GM19452 (cell line): ENCODE results near the gene EML1.
"Not testable (repeated sequence)": the region's sequence is repeated elsewhere in the genome, so short reads cannot be mapped to it uniquely, and the experiment has no call there.

Experiments
- ATAC-seq: cut with Tn5 transposase; IDR thresholded peaks from one replicate; pipeline ENCODE4 v1.9.1; 2021; ENCODE audit not compliant: unreplicated experiment

EML1 gene

DNA sequence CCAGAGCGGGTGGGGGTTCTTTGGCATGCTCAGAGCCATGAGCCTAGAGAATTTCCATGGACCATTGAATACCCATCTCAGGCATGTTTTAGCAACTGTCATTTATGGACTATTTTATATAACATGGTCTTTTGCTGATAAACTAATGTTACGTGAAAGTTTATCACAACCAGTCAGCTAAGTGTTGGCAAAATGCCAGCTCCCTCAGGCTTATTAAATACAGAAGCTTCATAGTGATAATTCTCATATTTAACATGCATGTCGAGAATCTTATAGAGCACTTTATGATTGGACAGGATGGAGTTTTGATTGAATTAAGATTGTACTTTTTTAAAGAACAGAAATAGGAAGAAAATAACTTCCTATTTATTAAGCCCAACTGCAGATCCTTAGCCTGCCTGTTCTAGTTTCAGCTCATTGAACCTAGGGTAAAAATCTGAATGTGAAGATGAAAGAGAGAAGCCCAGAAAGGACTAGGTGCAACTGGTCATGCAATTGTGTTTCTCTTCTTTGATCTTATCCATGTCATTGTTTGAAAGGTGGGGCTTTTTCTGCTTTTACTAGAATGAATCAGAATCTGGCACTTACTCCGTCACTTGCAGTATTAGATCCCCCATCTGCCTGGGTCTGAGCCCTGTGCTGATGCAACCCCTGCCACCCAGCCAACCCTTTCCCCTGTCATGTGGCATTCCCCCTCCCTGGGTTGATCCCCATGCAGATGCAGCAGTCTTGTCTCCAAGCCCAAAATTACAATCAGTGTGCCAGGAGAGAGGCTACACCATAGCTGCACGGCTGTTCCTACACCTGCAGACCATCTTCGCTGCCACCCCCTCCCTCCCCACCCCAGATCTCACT lies 137.4 kb downstream of the EML1 start:
- ATAC-seq, result peak; percentile 87

DNA sequence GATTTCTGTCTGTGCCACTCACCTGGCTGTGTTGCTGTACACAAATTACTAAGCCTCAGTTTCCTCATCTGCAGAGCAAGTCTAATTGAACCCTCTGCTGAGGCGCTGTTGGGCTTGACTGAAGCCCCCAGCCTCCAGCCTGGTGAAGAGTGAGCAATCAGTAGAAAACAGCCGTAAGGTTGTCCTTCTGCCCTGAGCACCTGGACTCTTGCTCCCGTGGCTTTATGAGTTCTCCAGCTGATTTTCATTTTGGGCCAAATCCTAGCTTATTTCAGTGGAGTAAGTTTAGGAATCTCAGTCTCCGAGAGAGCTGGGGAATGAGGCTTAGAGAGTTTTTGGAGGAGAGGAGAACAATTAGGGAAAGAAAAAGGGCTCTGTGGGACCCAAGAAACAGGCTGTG lies 138.1 kb downstream of the EML1 start:
- no peak for ATAC-seq

DNA sequence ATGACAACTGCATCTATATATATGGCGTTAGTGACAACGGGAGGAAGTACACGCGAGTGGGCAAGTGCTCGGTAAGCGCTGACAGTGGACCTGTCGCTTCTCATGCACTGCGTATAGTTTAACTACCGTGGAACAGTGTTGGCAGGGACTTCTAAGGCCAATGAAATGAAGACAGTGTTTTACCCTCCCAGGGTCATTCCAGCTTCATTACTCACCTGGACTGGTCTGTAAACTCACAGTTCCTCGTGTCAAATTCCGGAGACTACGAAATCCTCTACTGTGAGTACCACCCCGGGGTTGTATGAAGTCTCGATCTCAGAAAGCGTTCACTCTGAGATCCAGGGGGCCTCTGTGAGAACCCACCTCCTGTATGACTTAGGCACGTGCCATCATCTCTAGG lies 142.8 kb downstream of the EML1 start:
- no peak for ATAC-seq

DNA sequence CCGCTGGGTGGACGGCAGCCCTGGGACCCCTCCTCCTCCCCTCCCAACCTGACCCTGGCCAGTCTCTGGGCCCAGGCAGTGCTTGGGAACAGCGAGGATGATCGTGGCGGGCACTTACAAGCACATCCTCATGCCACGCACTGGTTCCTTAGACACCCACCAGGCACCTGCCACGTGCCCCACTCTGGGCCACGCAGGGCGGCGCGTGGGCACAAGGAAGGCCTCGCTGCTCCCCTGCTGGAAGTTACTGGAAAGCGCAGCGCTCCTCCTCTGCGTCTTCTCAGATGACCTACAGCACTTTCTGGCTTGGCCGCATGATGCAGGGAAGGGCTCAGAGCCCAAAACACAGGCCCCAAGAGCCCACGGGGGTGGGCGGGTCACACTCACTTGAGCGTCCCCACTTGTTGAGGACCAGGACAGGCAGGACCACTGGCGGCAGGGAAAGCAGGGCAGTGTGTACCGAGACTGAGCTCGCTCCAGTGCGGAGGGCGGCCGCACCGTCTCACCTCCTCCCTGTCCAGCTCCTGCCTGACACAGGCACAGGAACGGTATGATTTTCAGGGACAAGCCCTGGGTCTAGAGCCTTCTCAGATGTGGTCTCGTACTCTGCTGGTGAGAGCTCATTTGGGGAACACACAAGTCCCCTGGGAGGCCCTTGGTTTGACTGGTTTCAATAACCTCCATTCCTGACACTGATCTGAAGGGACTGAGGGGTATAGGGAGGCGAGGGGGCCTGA lies 143.7 kb downstream of the EML1 start:
- peak; percentile 78 for ATAC-seq

DNA sequence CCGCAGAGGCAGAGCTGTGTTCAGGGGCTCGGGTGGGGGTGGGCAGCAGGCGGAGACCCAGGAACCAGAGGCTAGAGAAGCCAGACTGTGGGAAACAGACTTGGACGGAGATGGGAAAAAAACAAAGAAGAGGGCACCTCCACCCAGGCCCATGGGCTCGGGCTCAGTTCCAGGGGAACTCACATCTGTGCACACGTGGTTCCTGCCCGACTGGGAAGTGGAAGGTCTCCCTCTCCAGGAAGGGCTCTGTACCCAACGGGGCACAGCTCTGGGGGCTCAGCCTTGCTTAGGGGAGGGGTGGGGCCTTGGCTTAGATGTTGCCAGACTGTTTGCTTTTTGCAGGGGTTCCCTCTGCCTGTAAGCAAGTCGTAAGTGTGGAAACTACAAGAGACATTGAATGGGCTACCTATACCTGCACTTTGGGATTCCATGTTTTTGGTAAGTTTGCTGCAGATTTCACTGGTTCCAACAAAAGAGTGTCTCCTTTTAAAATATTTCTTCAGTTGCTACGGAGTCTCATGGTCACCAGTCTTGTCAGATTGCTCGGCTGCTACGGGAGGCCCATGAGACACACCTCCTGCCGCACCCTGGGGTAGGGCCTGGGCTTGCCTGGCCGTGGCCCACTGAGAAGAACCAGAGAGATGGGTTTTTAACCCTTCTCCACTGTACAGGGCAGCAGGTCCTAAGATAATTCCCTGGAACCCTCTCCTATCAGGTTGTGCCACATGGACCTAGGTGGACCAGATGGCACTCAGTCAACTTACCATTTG lies 144.4 kb downstream of the EML1 start:
- ATAC-seq, result peak; percentile 34

DNA sequence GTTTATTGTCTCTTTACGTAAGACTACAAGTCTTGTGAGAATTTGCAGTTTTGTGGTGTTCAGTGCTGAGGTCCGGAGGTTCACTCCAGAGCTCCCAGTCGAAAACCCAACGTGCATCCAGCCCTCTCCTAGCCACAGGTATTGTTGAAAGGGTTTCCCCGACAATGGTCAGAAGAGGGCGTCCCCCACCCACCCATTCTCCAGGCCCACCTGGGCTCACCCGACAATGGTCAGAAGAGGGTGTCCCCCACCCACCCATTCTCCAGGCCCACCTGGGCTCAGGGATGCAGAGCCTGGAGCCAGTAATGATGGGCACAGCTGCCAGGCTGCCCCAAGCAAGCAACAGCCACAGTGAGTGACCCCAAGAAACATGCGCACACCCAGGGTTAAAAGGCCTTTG lies 145.2 kb downstream of the EML1 start:
- no peak for ATAC-seq

DNA sequence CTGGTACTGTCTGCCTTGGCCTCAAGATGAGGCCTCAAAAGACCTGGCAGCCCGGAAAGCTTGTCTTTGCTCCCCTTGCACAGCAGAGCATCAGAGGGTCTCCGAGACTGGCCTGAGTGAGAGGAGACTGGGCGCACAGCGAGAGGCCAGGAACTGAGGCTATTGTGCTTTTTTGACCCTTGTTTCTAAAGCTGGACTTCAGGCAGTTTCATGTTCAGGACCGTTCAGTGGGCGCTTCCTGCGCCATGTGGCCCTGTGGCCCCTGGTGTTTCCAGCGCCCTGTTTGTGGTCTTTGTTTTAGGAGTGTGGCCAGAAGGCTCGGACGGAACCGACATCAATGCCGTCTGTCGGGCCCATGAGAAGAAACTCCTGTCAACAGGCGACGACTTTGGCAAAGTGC lies 145.7 kb downstream of the EML1 start:
- ATAC-seq, result no peak

DNA sequence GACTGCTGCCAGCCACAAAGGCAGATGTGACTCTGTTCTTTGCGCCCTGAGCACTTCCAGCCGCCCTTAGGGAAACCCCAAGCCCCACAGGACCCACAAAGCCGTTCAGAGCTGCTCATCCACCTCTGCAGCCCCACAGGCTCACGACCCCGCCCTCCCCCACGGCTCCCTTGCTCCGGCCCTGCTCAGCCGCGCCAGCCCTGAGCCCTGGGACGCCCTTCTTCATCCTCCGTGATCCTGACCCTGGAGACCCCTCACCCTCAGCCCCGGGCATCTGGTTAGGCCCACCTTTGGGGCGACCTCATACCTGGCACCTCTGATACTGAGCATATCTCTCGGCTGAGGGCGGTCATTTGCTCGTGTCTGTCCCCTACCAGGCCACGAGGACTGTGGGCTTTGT lies 146.2 kb downstream of the EML1 start:
- ATAC-seq, result no peak

DNA sequence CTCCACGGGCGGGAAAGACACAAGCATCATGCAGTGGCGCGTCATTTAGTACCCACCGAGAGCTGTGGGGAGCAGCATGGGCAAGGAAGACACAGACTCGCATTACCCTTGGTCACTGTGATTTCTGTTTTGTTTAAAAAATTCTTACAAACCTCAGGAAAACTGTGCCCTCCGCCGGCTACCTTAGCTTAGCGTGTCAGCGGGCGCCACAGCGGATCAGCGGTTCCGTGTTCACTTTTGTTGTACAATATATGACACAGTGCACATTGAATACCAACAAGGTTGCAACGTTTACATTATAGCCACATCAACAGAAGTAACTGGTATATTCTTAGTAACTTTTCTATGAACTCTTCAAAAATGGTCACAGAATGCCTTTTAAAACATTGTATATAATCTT lies 146.9 kb downstream of the EML1 start:
- ATAC-seq, result no peak

DNA sequence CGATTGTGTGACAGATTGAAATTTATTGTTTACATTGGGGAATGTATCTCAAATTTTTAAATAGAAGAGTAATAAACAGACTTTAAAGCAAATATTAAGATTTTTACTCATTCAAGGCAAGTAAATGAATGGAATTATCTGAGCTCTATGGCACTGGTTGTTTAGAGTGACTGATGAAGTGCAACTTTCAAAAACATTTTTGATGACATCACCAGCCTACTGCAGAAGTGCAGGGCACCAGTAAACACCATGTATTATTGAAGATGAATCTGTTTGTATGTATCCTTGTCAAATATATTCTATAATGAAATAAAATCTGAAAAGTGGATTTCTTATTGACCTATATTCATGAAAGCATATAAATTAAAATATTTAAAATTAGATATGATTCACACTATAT lies 148.0 kb downstream of the EML1 start:
- ATAC-seq, result no peak

DNA sequence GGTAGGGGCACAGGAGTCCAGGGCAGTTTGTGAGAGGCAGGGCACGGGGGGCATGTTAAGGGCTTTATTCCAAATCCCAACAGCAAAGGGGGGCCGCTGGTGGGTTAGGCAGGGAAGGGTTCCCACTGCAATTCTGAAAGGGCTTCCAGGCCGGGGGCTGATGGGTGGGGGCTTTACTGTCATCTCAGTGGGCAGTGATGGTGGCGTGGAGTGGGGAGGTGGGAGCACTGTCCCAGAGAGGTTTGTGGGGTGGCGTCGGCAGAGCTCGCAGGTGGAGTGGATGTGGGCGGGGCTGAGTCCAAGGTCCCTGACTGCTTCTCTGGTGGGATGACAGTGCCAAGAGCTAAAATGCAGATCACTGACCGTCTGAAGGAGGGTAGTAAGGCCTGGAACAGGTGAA lies 150.4 kb downstream of the EML1 start:
- ATAC-seq, result no peak

DNA sequence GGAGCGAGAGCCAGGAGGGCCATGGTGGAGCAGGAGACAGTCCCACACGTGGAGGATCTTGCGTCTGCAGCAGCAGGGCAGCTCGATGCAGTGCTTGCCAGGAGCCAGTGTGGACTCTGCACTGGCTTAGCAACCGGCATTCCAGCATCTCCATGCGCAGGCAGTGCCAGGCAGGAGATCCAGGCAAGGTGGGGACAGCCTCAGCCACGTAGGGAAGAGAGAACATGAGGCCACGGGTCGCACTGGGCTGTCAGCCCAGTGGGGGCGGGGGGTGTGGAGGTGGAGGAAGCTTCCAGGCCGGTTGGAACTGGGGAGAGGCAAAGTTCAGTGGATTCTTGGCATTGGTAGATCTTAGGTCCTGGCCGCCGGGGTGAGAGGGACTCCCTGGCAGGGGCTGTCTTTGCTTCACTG lies 151.0 kb downstream of the EML1 start:
- no peak for ATAC-seq

DNA sequence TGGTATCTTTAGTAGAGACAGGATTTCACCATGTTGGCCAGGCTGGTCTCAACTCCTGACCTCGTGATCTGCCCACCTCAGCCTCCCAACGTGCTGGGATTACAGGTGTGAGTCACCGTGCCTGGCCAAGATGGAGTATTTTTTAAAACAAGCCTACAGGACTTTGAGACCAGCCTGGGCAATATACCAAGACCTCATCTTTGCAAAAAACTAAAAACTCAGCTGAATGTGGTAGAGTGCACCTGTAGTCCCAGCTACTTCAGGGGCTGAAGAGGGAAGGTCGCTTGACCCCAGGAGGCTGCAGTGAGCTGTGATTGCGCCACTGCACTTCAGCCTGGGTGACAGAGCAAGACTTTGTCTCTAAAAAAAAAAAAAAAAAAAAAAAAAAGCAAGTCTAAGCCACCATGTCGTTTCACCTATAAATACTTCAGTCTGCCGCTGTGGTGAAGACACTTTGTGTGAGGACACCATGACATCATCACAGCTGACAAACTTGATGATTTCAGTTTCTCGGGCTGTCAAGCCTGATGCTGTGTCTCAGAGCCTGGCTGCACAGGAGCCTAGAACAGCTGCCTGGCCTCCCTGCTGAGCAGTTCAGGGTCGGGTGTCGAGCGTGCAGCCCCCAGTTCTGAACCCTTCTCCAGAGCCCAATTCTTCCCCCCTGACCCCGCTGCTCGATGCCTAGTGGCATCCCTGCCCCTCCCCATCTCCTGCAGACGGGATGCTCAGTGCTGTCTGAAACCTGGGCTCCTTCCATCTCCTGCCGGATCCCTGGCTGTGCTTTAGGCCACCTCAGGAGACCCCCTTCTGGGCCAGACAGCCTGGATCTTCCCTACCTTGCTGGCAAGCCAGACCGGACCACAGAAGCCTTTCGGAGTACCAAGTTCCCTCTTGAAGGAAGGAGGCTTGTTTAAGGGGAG lies 152.8 kb downstream of the EML1 start:
- ATAC-seq, result no peak

DNA sequence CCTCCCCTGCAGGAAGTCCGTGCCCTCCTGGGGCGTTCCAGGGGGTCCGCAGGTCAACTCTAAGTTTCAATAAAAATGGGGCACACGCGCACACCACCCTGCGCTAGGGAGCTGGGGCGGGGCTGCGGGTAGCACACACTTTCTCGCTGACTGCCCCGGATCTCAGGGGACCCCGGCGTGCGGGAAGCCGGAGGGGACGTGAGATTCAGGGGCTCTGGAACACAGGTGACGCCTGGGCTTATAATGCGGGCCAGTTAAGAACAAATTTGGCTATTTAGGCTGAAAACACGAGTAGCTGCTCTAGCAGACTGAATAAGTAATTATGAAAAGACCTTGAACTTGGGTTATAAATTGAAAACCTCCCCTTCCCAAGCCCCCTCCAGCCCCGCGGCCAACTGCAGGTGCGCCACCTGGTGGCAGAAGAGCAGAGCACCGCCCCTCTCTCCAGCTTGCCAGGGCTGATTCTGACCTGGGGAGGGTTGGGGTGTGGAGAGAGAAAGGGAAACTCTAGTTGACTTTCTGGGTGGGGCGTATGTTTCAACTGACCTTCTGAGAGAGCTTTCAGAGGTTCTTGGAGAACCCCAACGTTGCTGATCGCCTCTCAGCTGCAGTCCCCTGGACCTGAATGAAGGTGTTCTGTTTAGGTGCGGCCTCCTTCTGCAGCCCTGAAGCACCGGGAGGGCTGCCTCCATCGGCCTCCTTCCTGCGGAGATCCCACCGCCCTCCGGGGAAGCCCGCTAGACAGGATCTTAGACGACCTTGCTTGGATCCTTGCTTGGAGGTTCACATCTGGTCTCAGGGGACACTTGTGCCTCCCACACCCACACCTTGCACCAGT lies 153.7 kb downstream of the EML1 start:
- peak; percentile 62 for ATAC-seq

DNA sequence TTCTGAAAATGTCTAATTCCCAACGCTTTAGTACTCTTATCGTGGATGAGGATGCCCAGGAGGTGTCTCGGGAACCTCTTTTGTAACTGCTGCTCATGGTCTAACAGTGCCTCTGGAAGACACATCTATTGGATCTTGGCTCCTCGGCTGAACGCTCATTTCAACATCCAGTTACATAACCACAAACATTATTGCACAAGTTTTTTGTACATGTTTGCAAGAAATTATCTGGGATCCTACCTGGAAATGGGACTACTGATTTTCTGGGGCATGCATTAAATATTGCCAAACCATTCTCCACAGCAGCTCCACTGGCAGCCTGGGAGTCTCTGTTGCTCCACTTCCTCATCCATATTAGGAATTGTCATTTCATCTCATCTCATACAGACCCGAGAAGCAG lies 154.5 kb downstream of the EML1 start:
- no peak for ATAC-seq

DNA sequence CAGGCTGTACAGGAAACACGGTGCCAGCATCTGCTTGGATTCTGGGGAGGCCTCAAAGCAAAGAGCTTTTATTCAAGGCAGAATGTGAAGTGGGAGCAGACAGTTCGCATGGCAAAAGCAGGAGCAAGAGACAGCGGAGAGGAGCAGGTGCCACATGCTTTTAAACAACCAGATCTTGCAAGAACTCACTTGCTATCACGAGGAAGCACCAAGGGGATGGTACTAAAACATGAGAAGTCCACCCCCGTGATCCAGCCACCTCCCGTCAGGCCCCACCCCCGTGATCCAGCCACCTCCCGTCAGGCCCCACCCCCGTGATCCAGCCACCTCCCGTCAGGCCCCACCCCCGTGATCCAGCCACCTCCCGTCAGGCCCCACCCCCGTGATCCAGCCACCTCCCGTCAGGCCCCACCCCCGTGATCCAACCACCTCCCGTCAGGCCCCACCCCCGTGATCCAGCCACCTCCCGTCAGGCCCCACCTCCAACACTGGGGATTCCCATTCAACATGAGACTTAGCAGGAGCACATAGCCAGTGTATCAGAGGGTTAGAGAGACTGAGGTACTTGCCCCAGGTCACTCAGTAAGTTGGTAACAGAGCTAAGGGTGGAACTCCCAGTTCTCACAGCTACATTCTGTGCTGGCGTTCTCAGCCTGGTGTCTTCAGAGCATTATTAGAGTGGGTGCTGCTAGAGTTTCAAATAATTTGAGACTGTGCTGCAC lies 156.0 kb downstream of the EML1 start:
- not testable (repeated sequence) for ATAC-seq

DNA sequence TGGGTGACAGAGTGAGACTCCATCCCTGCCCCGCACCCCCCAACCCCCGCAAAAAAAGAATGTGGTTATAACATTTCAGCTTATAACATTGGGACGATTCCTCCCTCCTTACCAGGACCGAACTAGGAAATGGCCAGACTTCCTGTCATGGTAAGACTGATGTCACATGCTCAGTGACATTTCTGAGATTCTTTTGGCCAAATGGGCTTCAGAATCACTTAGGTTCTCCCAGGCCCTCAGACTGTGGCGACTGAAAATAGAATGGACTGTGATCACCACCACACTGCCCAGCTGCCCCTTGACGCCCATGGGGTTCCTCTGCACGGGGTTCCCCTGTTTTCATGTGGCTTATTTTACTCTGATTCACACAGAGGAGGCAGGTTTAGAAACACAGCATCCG lies 157.0 kb downstream of the EML1 start:
- ATAC-seq, result no peak

DNA sequence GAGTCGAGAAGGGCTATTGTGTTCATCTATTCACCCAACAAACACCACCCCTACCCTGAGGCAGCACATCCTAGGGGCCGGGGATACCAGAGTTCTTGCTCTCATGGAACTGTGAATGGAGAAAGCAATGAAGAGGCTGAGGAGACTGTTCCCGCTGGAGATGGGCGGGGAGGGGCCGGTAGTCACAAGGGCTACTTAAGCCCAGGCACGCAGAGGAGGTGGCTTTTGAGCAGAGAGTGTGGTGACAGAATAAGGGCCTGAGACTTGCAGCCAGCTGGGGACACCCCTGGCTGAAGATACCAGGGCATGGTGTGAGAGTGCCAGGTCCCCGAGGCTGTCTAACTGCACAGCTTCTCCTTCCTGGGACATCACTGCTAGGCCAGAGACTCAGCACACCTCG lies 157.9 kb downstream of the EML1 start:
- no peak for ATAC-seq

DNA sequence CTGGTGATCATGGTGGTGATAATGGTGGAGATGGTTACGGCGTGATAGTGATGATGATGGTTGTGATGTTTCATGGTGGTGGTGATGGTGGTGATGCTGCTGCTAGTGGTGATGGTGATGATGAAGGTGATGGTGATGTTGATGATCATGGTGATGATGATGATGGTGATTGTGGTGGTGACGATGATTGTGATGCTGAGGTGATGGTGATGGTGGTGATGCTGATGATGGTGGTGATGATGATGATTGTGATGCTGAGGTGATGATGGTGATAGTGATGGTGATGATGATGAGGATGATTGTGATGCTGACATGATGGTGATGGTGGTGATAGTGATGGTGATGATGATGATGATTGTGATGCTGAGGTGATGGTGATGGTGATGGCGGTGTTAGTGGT lies 158.8 kb downstream of the EML1 start:
- no peak for ATAC-seq
